GM12801 (cell line): ENCODE measurements around the gene KLHL34.

Experiments
- CTCF ChIP-seq: IDR thresholded peaks from one replicate; pipeline ENCODE4 v1.5.1; 2011; ENCODE audit warnings: control low read depth; ENCODE audit not compliant: insufficient read length; ENCODE audit errors: extremely low read depth

Gene KLHL34

DNA sequence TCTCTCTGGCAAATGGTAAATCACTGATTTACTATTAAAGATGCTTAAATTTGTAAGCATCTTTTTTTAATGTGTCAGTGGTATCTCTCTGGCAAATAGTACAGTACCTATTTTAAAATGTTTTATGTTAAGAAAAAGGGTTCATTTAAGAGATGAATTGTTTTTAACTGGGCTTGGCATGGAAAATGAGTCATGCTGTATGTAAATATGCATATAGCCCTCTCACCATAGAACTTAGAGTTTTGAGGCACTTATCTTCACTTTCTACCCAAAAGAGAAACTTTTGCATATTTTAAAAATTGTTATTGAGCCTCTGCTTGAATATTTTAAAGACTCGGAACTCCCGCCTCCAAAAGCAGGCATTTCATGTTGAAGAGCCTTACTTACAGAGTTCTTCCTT, 37.9 kb downstream of the KLHL34 start:
- TF ChIP-seq CTCF, result no peak

- no peak for TF ChIP-seq CTCF
Measured at GRCh38 chrX:21616386-21616785, 41.7 kb downstream of the KLHL34 start.

DNA sequence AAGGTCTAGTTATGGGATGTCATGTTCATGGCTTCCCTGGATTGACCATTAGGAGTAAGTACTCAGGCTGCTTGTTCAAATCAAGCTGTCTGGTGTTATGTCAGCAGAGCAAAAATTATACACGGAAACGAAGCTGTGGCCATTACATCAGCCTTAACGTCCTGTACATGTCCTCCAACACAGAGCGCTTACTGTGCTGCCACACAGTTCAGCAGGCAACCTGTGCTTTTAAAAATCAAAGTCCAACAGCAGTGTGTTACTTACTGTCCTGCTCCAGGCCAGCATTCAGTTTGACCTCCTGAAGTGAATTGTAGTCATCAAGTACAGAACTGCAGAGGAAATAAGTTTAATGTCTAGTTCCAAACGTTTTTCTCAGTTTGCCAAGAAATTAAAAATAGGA, 46.0 kb downstream of the KLHL34 start:
- no peak for TF ChIP-seq CTCF

DNA sequence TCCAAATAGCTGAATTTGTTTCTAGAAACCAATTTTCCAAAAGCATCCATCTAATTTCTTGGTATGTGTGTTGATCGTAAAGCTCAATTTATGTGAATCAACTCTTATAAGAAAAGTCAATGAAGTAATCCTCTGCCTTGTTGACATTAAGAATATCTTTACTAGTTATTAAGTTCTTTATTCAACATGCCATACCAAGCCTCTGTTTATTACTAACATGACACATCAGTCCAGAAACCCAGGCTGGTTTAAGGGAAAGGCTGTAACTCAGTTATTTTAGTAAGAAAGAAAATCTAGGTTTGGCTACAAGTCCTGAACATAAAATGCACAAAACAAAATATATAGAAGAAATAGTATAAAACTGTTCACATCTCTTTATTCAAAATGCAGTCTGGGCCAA, 48.0 kb downstream of the KLHL34 start:
- TF ChIP-seq CTCF, result no peak

GRCh38 chrX:21606002-21606401, 52.1 kb downstream of the KLHL34 start:
- TF ChIP-seq CTCF, result no peak
